Activated T-cell treated with anti-CD3 and anti-CD28 coated beads, Interleukin-2, amount 50 U/mL, for 24 hours (primary cell): ENCODE data around the gene SLC39A7.
"Not testable (repeated sequence)": the region's sequence is repeated elsewhere in the genome, so short reads cannot be mapped to it uniquely, and the experiment has no call there.

Experiments
- DNase-seq: peaks from one replicate; pipeline ENCODE4 v3.0.0-alpha.2; 2020
- H3K27ac Mint-ChIP-seq: 2 replicates; pipeline ENCODE4 v1.8.0; 2020; ENCODE audit warnings: mild to moderate bottlenecking, mixed read lengths
- H3K27me3 Mint-ChIP-seq: 2 replicates; pipeline ENCODE4 v1.8.0; 2020; ENCODE audit warnings: mixed read lengths
- H3K36me3 Mint-ChIP-seq: 2 replicates; pipeline ENCODE4 v1.8.0; 2020; ENCODE audit warnings: low read depth, mixed read lengths
- H3K4me1 Mint-ChIP-seq: 2 replicates; pipeline ENCODE4 v1.8.0; 2020; ENCODE audit warnings: low read depth, mixed read lengths
- H3K4me3 Mint-ChIP-seq: 2 replicates; pipeline ENCODE4 v1.8.0; 2020; ENCODE audit warnings: mild to moderate bottlenecking, moderate library complexity, mixed read lengths
- H3K9me3 Mint-ChIP-seq: 2 replicates; pipeline ENCODE4 v1.8.0; 2020; ENCODE audit warnings: mixed read lengths

SLC39A7 gene

DNA sequence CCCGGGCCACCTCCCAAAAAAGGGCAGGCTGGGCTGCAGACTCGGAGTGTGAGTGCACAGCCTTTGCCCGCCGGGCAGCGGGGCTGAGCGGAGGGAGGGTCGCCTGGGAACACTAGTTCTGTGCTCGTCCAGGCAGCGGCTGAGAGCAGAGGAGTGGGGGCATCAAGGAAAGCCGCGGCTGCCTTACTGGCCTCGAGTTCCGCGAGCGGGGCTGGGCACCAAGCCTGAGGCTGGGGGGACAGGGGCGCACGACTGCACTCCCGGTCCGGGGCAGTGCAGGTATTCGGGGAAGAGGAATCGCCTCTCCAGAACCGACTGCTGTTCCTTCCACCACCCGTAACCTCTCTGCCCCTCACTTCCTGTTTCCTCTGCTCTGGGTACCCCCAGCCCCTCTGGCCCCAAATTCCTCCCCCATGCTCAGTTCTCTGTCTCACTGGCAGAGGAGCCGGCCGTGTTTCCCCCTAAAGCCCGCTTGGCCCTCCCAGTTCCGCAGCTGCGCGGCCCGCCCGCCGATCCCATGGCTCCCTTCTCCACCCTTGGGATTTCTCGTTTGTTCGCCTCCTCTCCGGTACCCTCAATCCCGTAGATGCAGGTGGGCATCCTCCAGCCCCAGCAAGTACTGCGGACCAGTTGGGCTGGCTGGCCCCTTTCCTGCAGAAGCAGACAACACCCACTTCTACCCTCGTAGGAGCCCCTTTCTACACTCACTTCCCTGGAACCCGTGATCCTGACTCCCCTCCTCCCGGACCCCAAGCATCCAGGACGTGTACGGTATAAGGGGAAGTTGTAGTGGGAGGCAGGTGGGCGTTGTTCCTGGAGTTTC lies 12.7 kb downstream of the SLC39A7 start:
- H3K4me1 Mint-ChIP-seq, result peaks cover 51% of the 10 kb centered on the region
- H3K9me3 Mint-ChIP-seq, result no peaks in the 10 kb centered on the region
- peaks cover 43% of the 10 kb centered on the region for H3K27me3 Mint-ChIP-seq
- H3K27ac Mint-ChIP-seq, result peak overlapping the region; percentile 18
- H3K36me3 Mint-ChIP-seq, result peaks cover 36% of the 10 kb centered on the region
- peak overlapping the region; percentile 65 for H3K4me3 Mint-ChIP-seq
- no peak for DNase-seq

GRCh38 chr6:33213989-33214335 lies 13.3 kb downstream of the SLC39A7 start:
- Mint-ChIP-seq H3K4me1 (peaks cover 48% of the 10 kb centered on the region), H3K27ac (no peak overlapping the region), H3K4me3 (peak overlapping the region; percentile 65), H3K27me3 (peaks cover 47% of the 10 kb centered on the region), H3K36me3 (peaks cover 32% of the 10 kb centered on the region), H3K9me3 (no peaks in the 10 kb centered on the region)
- no peak for DNase-seq

DNA sequence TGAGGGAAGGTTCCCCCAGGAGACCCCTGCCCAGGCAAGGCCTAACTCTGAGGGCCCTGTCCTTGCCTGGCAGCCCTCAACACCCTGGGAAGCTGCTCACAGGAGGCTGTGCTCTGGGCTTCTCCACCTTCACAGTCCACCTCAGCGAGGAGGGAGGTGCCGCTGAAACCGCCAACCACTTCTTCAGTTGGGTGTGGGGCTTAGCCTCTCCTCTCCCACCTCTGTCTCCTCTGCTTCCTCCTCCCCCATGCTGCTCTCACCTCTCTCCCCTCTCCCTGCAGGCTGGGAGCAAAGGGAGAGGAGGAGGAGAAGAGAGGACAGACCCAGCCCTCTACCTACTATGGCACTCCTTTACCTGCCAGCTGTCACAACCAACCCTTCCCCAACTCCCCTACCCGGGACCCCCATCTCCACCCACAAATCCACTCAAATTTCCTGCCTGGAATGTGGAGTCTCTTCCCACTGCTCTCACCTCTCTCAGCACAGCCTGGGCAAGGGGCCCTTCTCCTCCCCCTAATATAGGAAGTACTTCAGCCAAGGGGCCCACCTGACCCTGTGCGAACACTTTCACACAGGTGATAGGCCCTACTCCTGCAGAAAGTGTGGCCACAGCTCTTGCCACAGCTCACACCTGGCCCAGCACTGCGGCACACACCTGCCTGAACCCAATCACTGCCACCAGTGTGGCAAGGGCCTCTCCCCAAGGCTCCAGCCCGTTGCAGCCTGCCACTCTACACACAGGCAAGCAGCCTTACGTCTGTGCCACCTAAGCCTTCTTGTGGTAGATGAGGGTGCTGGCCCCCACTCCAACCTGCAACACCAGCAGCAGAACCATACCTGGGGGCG lies 14.8 kb downstream of the SLC39A7 start:
- Mint-ChIP-seq H3K4me3 (no peak overlapping the region), H3K27me3 (peaks cover 52% of the 10 kb centered on the region), H3K9me3 (no peaks in the 10 kb centered on the region), H3K4me1 (peaks cover 34% of the 10 kb centered on the region), H3K27ac (no peak overlapping the region), H3K36me3 (peaks cover 17% of the 10 kb centered on the region)
- DNase-seq, result no peak

- DNase-seq, result no peak
- peaks cover 32% of the 10 kb centered on the region for H3K4me1 Mint-ChIP-seq
- H3K4me3 Mint-ChIP-seq, result no peak overlapping the region
- H3K9me3 Mint-ChIP-seq, result no peaks in the 10 kb centered on the region
- no peak overlapping the region for H3K27ac Mint-ChIP-seq
- peaks cover 54% of the 10 kb centered on the region for H3K27me3 Mint-ChIP-seq
- peaks cover 11% of the 10 kb centered on the region for H3K36me3 Mint-ChIP-seq
Measured at GRCh38 chr6:33216117-33216649, 15.5 kb downstream of the SLC39A7 start.

GRCh38 chr6:33217246-33217645 lies 16.6 kb downstream of the SLC39A7 start:
- Mint-ChIP-seq H3K4me1 (peaks cover 32% of the 10 kb centered on the region), H3K27ac (no peak overlapping the region), H3K27me3 (peaks cover 62% of the 10 kb centered on the region), H3K4me3 (no peak overlapping the region), H3K36me3 (peaks cover 4% of the 10 kb centered on the region), H3K9me3 (no peaks in the 10 kb centered on the region)
- DNase-seq, result no peak

DNA sequence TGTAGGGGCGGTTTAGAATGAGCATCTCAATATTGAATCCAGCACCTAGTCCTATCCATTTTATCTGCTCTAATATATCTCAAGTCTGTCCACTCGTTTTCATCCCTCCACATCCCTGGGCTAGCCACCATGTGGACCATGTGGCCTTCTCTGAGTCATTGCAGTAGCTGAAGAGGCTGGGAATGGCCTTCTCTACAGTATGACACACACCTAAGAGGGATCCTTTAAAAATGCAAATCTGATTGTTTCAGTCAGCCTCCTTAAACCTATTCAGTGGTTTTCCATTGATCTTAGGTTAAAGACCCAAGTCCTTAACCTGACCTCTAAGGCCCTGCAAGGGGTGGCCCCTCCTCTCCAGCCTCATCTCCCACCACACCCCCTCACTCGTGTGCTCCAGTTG lies 17.0 kb downstream of the SLC39A7 start:
- Mint-ChIP-seq H3K27ac (no peak overlapping the region), H3K9me3 (no peaks in the 10 kb centered on the region), H3K36me3 (no peaks in the 10 kb centered on the region), H3K4me3 (no peak overlapping the region), H3K27me3 (peaks cover 64% of the 10 kb centered on the region), H3K4me1 (peaks cover 29% of the 10 kb centered on the region)
- DNase-seq, result no peak

GRCh38 chr6:33226503-33227120 lies 25.9 kb downstream of the SLC39A7 start:
- not testable (repeated sequence) for H3K36me3 Mint-ChIP-seq, H3K4me3 Mint-ChIP-seq, H3K27ac Mint-ChIP-seq, H3K9me3 Mint-ChIP-seq, H3K4me1 Mint-ChIP-seq, DNase-seq
- peaks cover 38% of the 10 kb centered on the region for H3K27me3 Mint-ChIP-seq

DNA sequence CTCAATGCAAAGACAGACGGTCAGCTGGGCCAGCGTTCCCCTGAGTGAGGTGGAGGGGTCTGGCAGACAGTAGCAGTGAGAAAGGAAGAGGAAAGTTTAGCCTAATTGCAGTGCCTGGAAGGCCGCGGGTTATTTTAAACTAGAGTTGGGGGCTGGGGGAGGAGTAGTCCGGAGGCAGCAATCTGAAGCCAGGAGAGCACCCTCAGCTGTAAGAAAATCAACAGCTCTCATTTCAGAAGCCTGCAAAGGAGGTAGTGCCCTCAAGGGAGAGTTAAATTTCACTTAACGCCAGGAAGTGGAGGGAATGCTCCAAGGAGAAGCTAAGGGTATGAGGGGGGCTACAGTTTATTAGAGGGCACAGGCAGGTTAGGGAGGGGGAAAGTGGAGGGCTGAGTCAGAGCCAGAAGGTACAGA lies 34.6 kb downstream of the SLC39A7 start:
- no peak overlapping the region for H3K4me3 Mint-ChIP-seq
- H3K27me3 Mint-ChIP-seq, result peaks cover 28% of the 10 kb centered on the region
- no peaks in the 10 kb centered on the region for H3K9me3 Mint-ChIP-seq
- no peaks in the 10 kb centered on the region for H3K36me3 Mint-ChIP-seq
- no peaks in the 10 kb centered on the region for H3K4me1 Mint-ChIP-seq
- no peak overlapping the region for H3K27ac Mint-ChIP-seq
- DNase-seq, result no peak

GRCh38 chr6:33236328-33236727 lies 35.7 kb downstream of the SLC39A7 start:
- no peak overlapping the region for H3K27ac Mint-ChIP-seq
- H3K27me3 Mint-ChIP-seq, result peaks cover 26% of the 10 kb centered on the region
- no peak for DNase-seq
- H3K36me3 Mint-ChIP-seq, result no peaks in the 10 kb centered on the region
- peaks cover 3% of the 10 kb centered on the region for H3K4me1 Mint-ChIP-seq
- no peak overlapping the region for H3K4me3 Mint-ChIP-seq
- no peaks in the 10 kb centered on the region for H3K9me3 Mint-ChIP-seq

DNA sequence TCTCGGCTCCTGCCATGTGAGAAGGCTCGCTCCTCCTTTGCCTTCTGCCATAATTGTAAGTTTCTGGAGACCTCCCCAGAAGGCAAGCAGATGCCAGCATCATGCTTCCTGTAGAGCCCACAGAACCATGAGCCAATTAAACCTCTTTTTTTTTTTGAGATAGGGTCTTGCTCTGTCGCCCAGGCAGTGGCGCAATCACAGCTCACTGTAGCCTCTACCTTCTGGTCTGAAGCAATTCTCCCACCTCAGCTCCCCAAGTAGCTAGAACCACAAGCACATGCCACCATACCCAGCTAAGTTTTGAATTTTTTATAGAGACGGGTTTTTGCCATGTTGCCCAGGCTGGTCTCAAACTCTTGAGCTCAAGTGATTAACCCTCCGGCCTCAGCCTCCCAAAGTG lies 36.2 kb downstream of the SLC39A7 start:
- Mint-ChIP-seq H3K4me3 (no peak overlapping the region), H3K9me3 (no peaks in the 10 kb centered on the region), H3K36me3 (no peaks in the 10 kb centered on the region), H3K4me1 (peaks cover 7% of the 10 kb centered on the region), H3K27ac (no peak overlapping the region), H3K27me3 (peaks cover 22% of the 10 kb centered on the region)
- DNase-seq, result no peak

GRCh38 chr6:33237741-33238140 lies 37.1 kb downstream of the SLC39A7 start:
- DNase-seq, result no peak
- H3K36me3 Mint-ChIP-seq, result no peaks in the 10 kb centered on the region
- no peak overlapping the region for H3K27ac Mint-ChIP-seq
- H3K4me1 Mint-ChIP-seq, result peaks cover 13% of the 10 kb centered on the region
- H3K27me3 Mint-ChIP-seq, result peaks cover 22% of the 10 kb centered on the region
- no peak overlapping the region for H3K4me3 Mint-ChIP-seq
- no peaks in the 10 kb centered on the region for H3K9me3 Mint-ChIP-seq

DNA sequence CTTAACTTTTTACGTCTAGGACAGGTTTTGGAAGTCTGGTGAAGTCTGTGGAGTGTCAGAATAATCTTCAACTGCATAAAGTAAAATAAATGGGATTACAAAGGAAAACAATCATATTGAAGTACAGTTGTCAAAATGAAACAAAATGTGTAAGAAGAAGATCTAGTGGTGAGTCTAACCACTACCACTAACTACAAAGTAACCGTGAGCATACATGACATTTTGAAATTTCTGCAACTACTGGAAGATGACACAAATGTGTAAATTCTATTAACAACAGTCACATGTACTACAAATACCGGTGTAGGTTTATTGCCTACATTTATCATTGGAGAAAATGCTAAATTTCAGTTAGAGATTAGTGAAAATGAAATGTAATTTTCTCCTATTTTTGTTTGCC lies 41.3 kb downstream of the SLC39A7 start:
- Mint-ChIP-seq H3K27ac (peak overlapping the region; percentile 38), H3K27me3 (peaks cover 13% of the 10 kb centered on the region), H3K36me3 (no peaks in the 10 kb centered on the region), H3K9me3 (no peaks in the 10 kb centered on the region), H3K4me1 (peaks cover 13% of the 10 kb centered on the region), H3K4me3 (peak overlapping the region; percentile 10)
- DNase-seq, result no peak

DNA sequence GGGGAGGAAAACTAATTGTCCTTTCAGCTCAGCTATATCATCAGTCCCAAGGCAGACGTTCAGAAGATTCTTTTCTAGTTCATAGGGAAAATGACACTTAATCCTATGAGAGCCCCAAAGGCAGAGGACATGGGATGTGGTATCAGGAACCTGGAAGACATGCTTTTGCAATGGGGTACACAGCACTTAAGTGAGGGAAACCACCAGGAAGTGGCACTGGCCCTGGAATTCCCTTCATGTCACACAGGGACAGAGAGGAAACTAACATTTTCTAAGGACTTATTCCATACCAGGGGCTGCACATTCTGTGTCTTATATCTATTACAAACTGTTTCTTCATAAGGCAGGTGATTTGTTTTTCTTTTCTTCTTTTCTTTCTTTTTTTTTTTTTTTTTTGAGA lies 42.8 kb downstream of the SLC39A7 start:
- no peak overlapping the region for H3K27ac Mint-ChIP-seq
- H3K27me3 Mint-ChIP-seq, result peaks cover 13% of the 10 kb centered on the region
- H3K36me3 Mint-ChIP-seq, result no peaks in the 10 kb centered on the region
- DNase-seq, result no peak
- no peak overlapping the region for H3K4me3 Mint-ChIP-seq
- no peaks in the 10 kb centered on the region for H3K9me3 Mint-ChIP-seq
- peaks cover 20% of the 10 kb centered on the region for H3K4me1 Mint-ChIP-seq

DNA sequence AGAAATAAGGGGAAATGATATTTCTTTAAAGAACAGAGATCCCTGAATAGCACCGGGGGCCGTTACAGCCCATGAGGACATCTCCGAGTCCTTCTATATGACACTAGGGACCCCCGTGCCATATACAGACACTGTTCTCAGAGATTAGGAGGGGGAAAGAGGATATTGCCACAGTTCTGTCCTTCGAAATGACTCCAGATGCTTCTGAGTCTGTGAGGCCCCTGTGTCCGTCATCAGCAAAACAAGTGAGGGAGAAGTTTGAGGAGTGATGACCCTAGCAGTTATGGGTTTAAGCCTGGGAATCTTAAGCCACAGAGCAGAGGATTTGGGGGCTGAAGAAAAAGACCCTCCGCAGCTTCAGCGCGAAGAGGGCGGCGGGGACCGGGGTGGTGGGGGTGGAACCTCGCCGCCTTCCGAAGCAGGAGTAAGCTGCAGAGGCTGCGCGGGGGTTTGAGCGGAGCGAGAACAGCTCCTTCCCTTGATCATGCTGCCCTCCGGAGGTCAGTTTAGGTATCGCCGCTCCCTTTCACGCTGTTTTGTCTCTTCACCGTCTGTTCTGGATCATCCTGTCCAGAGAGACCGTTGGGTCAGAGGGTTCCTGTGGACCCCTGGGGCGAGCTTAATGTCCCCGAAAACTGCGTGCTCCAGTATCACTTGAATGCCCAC lies 47.4 kb downstream of the SLC39A7 start:
- Mint-ChIP-seq H3K36me3 (peaks cover 35% of the 10 kb centered on the region), H3K4me3 (peak overlapping the region; percentile 89), H3K4me1 (peaks cover 46% of the 10 kb centered on the region), H3K27ac (peak overlapping the region; percentile 95), H3K9me3 (no peaks in the 10 kb centered on the region), H3K27me3 (peaks cover 7% of the 10 kb centered on the region)
- peak; percentile 95 for DNase-seq
